Measurements from ENCODE around the gene ARHGAP26. TPM values are rescaled to one million over a fixed set of nuclear protein-coding genes. Genes with fewer than 3 reads are reported as not detected.

Gene ARHGAP26
- total and polyA plus RNA-seq, 4 donors, result 5.4 to 52.3 (median 30.4) TPM

DNA sequence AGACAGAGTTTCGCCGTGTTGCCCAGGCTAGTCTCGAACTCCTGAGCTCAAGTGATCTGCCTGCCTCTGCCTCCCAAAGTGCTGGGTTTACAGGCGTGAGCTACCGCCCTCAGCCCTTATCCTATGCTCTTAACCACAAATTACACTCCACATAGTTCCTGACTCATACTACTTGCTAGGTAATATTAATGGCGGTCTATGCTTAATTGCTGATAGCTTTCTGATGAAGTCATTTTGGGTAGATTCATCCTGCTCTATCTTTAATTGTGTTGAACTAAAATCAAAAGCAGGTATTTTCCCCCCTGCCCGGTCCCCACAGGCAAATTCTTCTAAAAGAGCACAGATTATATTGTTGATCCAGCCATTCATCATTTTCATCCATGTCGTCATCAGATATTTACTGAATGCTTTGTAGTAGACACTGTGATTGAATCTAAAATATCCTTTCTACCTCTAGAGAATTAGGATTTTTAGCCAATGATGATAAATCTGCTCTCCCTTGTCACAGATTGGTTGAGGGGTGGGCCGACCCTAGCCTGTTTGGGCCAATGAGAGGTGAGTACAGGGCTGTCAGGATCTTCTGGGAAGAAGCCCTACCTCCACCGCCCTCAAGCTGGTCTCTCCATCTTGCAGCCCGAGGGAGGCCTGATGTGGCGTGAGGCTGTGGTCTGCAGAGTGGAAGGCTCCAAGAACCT lies 488.5 kb downstream of the ARHGAP26 start:
- WGBS, 2 donors, result 96 to 97% methylated on average over 12 of the region's 12 CpGs
- TF ChIP-seq, protein P1, sequence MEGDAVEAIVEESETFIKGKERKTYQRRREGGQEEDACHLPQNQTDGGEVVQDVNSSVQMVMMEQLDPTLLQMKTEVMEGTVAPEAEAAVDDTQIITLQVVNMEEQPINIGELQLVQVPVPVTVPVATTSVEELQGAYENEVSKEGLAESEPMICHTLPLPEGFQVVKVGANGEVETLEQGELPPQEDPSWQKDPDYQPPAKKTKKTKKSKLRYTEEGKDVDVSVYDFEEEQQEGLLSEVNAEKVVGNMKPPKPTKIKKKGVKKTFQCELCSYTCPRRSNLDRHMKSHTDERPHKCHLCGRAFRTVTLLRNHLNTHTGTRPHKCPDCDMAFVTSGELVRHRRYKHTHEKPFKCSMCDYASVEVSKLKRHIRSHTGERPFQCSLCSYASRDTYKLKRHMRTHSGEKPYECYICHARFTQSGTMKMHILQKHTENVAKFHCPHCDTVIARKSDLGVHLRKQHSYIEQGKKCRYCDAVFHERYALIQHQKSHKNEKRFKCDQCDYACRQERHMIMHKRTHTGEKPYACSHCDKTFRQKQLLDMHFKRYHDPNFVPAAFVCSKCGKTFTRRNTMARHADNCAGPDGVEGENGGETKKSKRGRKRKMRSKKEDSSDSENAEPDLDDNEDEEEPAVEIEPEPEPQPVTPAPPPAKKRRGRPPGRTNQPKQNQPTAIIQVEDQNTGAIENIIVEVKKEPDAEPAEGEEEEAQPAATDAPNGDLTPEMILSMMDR (IDR thresholded peaks at IDR 0.05; ENCODE audit: control extremely low read depth, extremely low read depth), result no peak

DNA sequence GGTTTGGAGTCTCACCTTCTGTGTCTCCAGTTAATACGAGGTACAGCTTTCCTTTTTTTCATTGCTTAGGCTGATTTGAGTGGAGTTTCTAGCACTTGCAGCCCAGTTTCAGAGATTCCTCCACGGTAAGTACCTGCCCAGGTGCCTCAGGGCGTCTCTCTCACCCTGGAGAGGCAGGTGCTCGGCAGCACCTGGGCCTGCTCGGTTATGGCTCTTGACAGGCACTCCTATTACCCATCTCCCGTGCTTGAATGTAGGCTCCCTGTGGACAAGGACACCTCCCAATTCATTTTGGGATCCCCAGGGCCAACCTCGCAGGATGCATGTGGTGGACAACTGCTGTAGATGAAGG lies 489.1 kb downstream of the ARHGAP26 start:
- no peak overlapping the region for H3K4me3 ChIP-seq
- no peaks in the 10 kb centered on the region for H3K27me3 ChIP-seq (ENCODE audit: control insufficient read depth in 3 of 3, insufficient read depth in 3 of 3, low read length in 2 of 3)
- no peak for ATAC-seq (ENCODE audit: insufficient read depth, low FRiP score)
- no peaks in the 10 kb centered on the region for H3K4me1 ChIP-seq (ENCODE audit: control insufficient read depth in 5 of 5, insufficient read depth in 5 of 5, low read length in 5 of 5)
- H3K27ac ChIP-seq (ENCODE audit: low read depth in 1 of 2, low read length in 1 of 2), result no peak overlapping the region
- 95 to 96% methylated on average over 7 of the region's 7 CpGs for WGBS, 2 donors
- no peak for DNase-seq
- no peak overlapping the region for H3K9ac ChIP-seq (ENCODE audit: insufficient read depth in 1 of 2, low read length in 2 of 2)
- H3K36me3 ChIP-seq (ENCODE audit: control insufficient read depth in 4 of 4, insufficient read depth in 4 of 4, low read length in 4 of 4), result no peaks in the 10 kb centered on the region
- TF ChIP-seq, protein P1 (IDR thresholded peaks at IDR 0.05; ENCODE audit: control extremely low read depth, extremely low read depth), result no peak
- no peaks in the 10 kb centered on the region for H3K9me3 ChIP-seq (ENCODE audit: control insufficient read depth in 4 of 4, insufficient read depth in 3 of 4, low read length in 3 of 4)

More for the DNA sequence above, 488.5 kb downstream of the ARHGAP26 start:
- no peaks in the 10 kb centered on the region for H3K4me1 ChIP-seq (ENCODE audit: control insufficient read depth in 5 of 5, insufficient read depth in 5 of 5, low read length in 5 of 5)
- no peak for DNase-seq
- no peak overlapping the region for H3K9ac ChIP-seq (ENCODE audit: insufficient read depth in 1 of 2, low read length in 2 of 2)
- no peaks in the 10 kb centered on the region for H3K36me3 ChIP-seq (ENCODE audit: control insufficient read depth in 4 of 4, insufficient read depth in 4 of 4, low read length in 4 of 4)
- H3K9me3 ChIP-seq (ENCODE audit: control insufficient read depth in 4 of 4, insufficient read depth in 3 of 4, low read length in 3 of 4), result no peaks in the 10 kb centered on the region
- no peak overlapping the region for H3K4me3 ChIP-seq
- H3K27me3 ChIP-seq (ENCODE audit: control insufficient read depth in 3 of 3, insufficient read depth in 3 of 3, low read length in 2 of 3), result no peaks in the 10 kb centered on the region
- H3K27ac ChIP-seq (ENCODE audit: low read depth in 1 of 2, low read length in 1 of 2), result no peak overlapping the region
- ATAC-seq (ENCODE audit: insufficient read depth, low FRiP score), result no peak

DNA sequence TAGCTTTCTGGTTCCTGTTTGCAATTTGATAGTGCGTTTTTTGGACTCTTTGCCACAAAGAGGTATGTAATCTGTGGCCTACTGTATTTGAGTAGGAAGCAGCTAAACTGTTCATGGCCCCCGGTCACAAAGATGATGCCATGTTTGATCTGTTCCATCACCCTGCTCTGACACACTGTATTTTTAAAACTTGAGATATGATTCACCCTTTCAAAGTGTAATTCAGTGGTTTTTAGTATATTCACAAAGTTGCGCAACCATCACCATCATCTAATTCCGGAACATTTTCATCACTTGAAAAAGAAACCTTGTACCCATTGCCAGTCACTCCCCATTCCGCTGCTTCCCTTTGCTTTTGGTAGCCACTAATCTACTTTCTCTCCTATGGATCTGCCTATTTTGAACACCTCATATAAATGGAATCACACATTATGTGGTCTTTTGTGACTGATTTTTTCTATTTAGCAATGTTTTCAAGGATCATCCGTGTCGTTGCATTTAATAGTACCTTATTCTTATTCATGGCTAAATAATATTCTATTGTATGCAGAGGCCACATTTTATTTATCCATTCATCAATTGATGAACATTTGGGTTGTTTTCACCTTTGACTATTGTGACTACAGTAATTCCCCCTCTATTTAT lies 491.7 kb downstream of the ARHGAP26 start:
- Histone ChIP-seq H3K9ac (ENCODE audit: insufficient read depth in 1 of 2, low read length in 2 of 2) (no peak overlapping the region), H3K27ac (ENCODE audit: low read depth in 1 of 2, low read length in 1 of 2) (no peak overlapping the region), H3K27me3 (ENCODE audit: control insufficient read depth in 3 of 3, insufficient read depth in 3 of 3, low read length in 2 of 3) (no peaks in the 10 kb centered on the region), H3K4me1 (ENCODE audit: control insufficient read depth in 5 of 5, insufficient read depth in 5 of 5, low read length in 5 of 5) (no peaks in the 10 kb centered on the region), H3K9me3 (ENCODE audit: control insufficient read depth in 4 of 4, insufficient read depth in 3 of 4, low read length in 3 of 4) (peaks cover 0 to 2% (median under 1%) of the 10 kb centered on the region in 4 donors), H3K36me3 (ENCODE audit: control insufficient read depth in 4 of 4, insufficient read depth in 4 of 4, low read length in 4 of 4) (no peaks in the 10 kb centered on the region), H3K4me3 (no peak overlapping the region)
- ATAC-seq (ENCODE audit: insufficient read depth, low FRiP score) (no peak), DNase-seq (no peak)
- TF ChIP-seq, protein P1 (IDR thresholded peaks at IDR 0.05; ENCODE audit: control extremely low read depth, extremely low read depth), result no peak
- 79 to 84% methylated on average over 7 of the region's 7 CpGs for WGBS, 2 donors

Measured in lung (tissue), 12 donors.